BJ (cell line): ENCODE measurements around the gene CHST10. TPM values are rescaled to one million over a fixed set of nuclear protein-coding genes. Genes with fewer than 3 reads are reported as not detected.

Source experiments
- CTCF ChIA-PET: fragments of 350-600 bp; formaldehyde crosslinking; extraction: SDS; loops from one replicate; lab custom pipeline; 2021; ENCODE audit warnings: antibody characterized with exemption, inconsistent platforms; lab: Yijun Ruan, JAX
- POLR2A ChIA-PET: fragments of 300-600 bp; sonication (Branson Sonifier 250); formaldehyde crosslinking; extraction: SDS; loops from one replicate; lab custom pipeline; 2021; ENCODE audit warnings: antibody characterized with exemption; lab: Charles Lee
- DNase-seq: peaks from one replicate; pipeline ENCODE4 v3.0.0-alpha.2; 2011; ENCODE audit warnings: low read depth
- H3K27me3 ChIP-seq: 2 replicates; pipeline ENCODE4 v1.6.0; 2011; ENCODE audit warnings: low read length; ENCODE audit not compliant: control insufficient read depth, insufficient read depth
- H3K36me3 ChIP-seq: 2 replicates; pipeline ENCODE4 v1.5.1; 2011; ENCODE audit warnings: low read length; ENCODE audit not compliant: control insufficient read depth, insufficient read depth
- H3K4me3 ChIP-seq: 2 replicates; pipeline ENCODE4 v1.5.1; 2011; ENCODE audit warnings: low read depth, mild to moderate bottlenecking, control low read depth, low read length
- polyA plus RNA-seq: library from polyadenylated mRNA; depleted of rRNA; stranded (reverse); fragments of >200 nt; gene quantifications from 2 replicates; pipeline ENCODE4 v1.2.3, GENCODE V29; 2011
- TF ChIP-seq, protein P1 (sequence below): IDR thresholded peaks from 2 replicates; pipeline ENCODE4 v1.5.1; 2011; ENCODE audit warnings: low read depth, mild to moderate bottlenecking, control low read depth, inconsistent platforms, low read length, moderate library complexity; ENCODE audit not compliant: insufficient read depth

Gene CHST10
- polyA plus RNA-seq, 1 experiment, result 11.7 TPM

GRCh38 chr2:100407073-100407472, 10.4 kb downstream of the CHST10 start:
- ChIA-PET POLR2A (no interaction called here), CTCF (interaction anchor here (0.8 to 1.4 kb wide), 2 partner anchors 26 to 35 kb away, joined by 3 to 4 read pairs; no protein-coding TSS in a partner anchor)
- no peaks in the 10 kb centered on the region for H3K27me3 ChIP-seq
- no peak for DNase-seq
- TF ChIP-seq, protein P1, sequence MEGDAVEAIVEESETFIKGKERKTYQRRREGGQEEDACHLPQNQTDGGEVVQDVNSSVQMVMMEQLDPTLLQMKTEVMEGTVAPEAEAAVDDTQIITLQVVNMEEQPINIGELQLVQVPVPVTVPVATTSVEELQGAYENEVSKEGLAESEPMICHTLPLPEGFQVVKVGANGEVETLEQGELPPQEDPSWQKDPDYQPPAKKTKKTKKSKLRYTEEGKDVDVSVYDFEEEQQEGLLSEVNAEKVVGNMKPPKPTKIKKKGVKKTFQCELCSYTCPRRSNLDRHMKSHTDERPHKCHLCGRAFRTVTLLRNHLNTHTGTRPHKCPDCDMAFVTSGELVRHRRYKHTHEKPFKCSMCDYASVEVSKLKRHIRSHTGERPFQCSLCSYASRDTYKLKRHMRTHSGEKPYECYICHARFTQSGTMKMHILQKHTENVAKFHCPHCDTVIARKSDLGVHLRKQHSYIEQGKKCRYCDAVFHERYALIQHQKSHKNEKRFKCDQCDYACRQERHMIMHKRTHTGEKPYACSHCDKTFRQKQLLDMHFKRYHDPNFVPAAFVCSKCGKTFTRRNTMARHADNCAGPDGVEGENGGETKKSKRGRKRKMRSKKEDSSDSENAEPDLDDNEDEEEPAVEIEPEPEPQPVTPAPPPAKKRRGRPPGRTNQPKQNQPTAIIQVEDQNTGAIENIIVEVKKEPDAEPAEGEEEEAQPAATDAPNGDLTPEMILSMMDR, result no peak
- peaks cover 10% of the 10 kb centered on the region for H3K36me3 ChIP-seq
- H3K4me3 ChIP-seq, result no peak overlapping the region

DNA sequence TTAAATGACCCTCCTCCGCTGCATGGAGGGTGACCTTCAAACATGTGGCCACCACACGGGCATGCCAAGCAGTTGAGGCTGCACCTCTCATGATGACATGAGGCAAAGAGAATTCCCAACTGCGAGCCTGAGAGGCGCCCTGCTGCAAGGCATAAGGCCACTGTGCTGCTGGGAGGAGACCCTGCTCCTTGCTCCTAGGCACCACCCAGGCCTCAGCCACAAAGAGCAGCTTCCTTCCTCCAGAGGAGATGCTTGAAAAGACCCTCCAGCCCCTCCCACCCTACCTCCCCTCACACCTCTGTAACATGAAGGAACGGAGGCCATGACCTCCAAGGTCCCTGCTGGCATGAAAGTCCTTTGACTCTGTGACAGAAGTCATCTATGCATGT, 11.4 kb downstream of the CHST10 start:
- CTCF ChIA-PET, result no interaction called here
- TF ChIP-seq, protein P1, result no peak

DNA sequence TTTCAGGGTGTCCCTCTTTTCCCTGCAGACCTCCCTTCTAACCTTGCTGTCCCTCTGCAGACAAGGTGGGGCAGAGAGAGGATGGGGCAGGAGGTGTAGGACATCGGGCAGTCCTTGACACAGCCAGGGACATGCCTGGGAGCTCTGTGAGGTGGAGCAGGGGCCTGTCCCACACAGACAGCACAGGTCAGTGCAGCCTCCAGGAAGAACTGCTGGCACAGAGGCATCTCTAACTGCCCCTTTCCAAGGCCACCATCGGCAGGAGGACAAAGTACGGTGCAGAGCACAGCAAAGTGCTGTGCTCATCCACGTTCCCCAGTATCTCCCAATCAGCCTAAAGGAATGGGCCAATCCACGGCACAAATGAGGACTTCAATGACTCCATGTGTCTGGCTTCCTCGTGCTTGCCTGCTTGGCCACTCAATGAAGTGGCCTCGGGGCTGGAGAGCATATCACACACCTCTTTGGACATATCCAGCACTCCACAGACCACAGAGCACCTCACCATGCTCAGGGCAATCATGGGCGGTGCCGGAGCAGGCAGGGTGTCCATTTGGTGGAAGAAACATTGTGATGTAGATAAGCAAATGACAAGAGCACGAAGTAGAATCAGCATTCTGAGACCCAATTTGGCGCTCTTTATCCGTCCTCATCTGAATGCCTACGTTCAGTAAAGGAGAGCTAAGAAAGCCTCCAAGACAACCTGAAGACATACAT, 11.9 kb downstream of the CHST10 start:
- DNase-seq, result no peak
- H3K36me3 ChIP-seq, result peaks cover 12% of the 10 kb centered on the region
- TF ChIP-seq, protein P1, result no peak
- no peaks in the 10 kb centered on the region for H3K27me3 ChIP-seq
- H3K4me3 ChIP-seq, result no peak overlapping the region
- ChIA-PET POLR2A (no interaction called here), CTCF (no interaction called here)

More for the DNA sequence above, 11.4 kb downstream of the CHST10 start:
- Histone ChIP-seq H3K27me3 (no peaks in the 10 kb centered on the region), H3K4me3 (no peak overlapping the region), H3K36me3 (peaks cover 12% of the 10 kb centered on the region)
- POLR2A ChIA-PET, result no interaction called here
- DNase-seq, result no peak

- POLR2A ChIA-PET, result no interaction called here
- no peak for DNase-seq
- H3K4me3 ChIP-seq, result no peak overlapping the region
- H3K36me3 ChIP-seq, result peaks cover 12% of the 10 kb centered on the region
- CTCF ChIA-PET, result no interaction called here
- TF ChIP-seq, protein P1, result no peak
- H3K27me3 ChIP-seq, result no peaks in the 10 kb centered on the region
Observed at GRCh38 chr2:100404411-100404810, 13.1 kb downstream of the CHST10 start.

- no peak for DNase-seq
- H3K36me3 ChIP-seq, result peaks cover 12% of the 10 kb centered on the region
- TF ChIP-seq, protein P1, result no peak
- H3K4me3 ChIP-seq, result no peak overlapping the region
- CTCF ChIA-PET, result no interaction called here
- POLR2A ChIA-PET, result no interaction called here
- H3K27me3 ChIP-seq, result no peaks in the 10 kb centered on the region
Observed at GRCh38 chr2:100403722-100404121, 13.7 kb downstream of the CHST10 start.
